Activated naive CD8-positive, alpha-beta T cell treated with anti-CD3 and anti-CD28 coated beads for 36 hours (primary cell): ENCODE measurements around the gene RAB38. TPM values are rescaled to one million over a fixed set of nuclear protein-coding genes. Genes with fewer than 3 reads are reported as not detected.

Source experiments
- DNase-seq: peaks from one replicate; pipeline ENCODE4 v3.0.0; 2021
- H3K27ac Mint-ChIP-seq: one replicate; pipeline ENCODE4 v1.8.0; 2022; ENCODE audit warnings: mild to moderate bottlenecking, moderate library complexity, mixed read lengths
- H3K27me3 Mint-ChIP-seq: one replicate; pipeline ENCODE4 v1.8.0; 2022; ENCODE audit warnings: mild to moderate bottlenecking, mixed read lengths
- H3K36me3 Mint-ChIP-seq: one replicate; pipeline ENCODE4 v1.8.0; 2021; ENCODE audit warnings: mild to moderate bottlenecking, mixed read lengths
- H3K4me1 Mint-ChIP-seq: one replicate; pipeline ENCODE4 v1.8.0; 2021; ENCODE audit warnings: mixed read lengths
- H3K4me3 Mint-ChIP-seq: one replicate; pipeline ENCODE4 v1.8.0; 2022; ENCODE audit warnings: mild to moderate bottlenecking, moderate library complexity, mixed read lengths
- H3K9me3 Mint-ChIP-seq: one replicate; pipeline ENCODE4 v1.8.0; 2022; ENCODE audit warnings: mixed read lengths
- total RNA-seq, 2 experiments: library from RNA; stranded (reverse); gene quantifications; one replicate each; pipeline ENCODE4 v1.2.3, GENCODE V29; 2021

Gene RAB38
- total RNA-seq, 2 experiments from 2014 or later: 20.4 to 21.0 TPM

- H3K36me3 Mint-ChIP-seq: no peaks in the 10 kb centered on the region
- peaks cover 28% of the 10 kb centered on the region for H3K27me3 Mint-ChIP-seq
- DNase-seq: no peak
- H3K9me3 Mint-ChIP-seq: no peaks in the 10 kb centered on the region
- no peak overlapping the region for H3K4me3 Mint-ChIP-seq
- peak overlapping the region; percentile 86 for H3K27ac Mint-ChIP-seq
- peaks cover 45% of the 10 kb centered on the region for H3K4me1 Mint-ChIP-seq
These were observed 4.9 kb upstream of the RAB38 start for GRCh38 chr11:88179971-88180629.

GRCh38 chr11:88179141-88179540, 3.9 kb upstream of the RAB38 start:
- H3K4me3 Mint-ChIP-seq: peak overlapping the region; percentile 5
- no peaks in the 10 kb centered on the region for H3K9me3 Mint-ChIP-seq
- H3K27me3 Mint-ChIP-seq: peaks cover 27% of the 10 kb centered on the region
- H3K4me1 Mint-ChIP-seq: peaks cover 52% of the 10 kb centered on the region
- peak overlapping the region; percentile 86 for H3K27ac Mint-ChIP-seq
- DNase-seq: peak; percentile 54
- H3K36me3 Mint-ChIP-seq: no peaks in the 10 kb centered on the region

- Mint-ChIP-seq H3K27ac (peak overlapping the region; percentile 86), H3K9me3 (no peaks in the 10 kb centered on the region), H3K4me1 (peaks cover 61% of the 10 kb centered on the region), H3K27me3 (peaks cover 19% of the 10 kb centered on the region), H3K36me3 (peaks cover 3% of the 10 kb centered on the region), H3K4me3 (no peak overlapping the region)
- DNase-seq: no peak
These were observed 2.9 kb upstream of the RAB38 start for GRCh38 chr11:88178191-88178590.

- peaks cover 3% of the 10 kb centered on the region for H3K36me3 Mint-ChIP-seq
- peaks cover 14% of the 10 kb centered on the region for H3K27me3 Mint-ChIP-seq
- no peaks in the 10 kb centered on the region for H3K9me3 Mint-ChIP-seq
- H3K4me3 Mint-ChIP-seq: peak overlapping the region; percentile 82
- H3K4me1 Mint-ChIP-seq: peaks cover 62% of the 10 kb centered on the region
- no peak for DNase-seq
- H3K27ac Mint-ChIP-seq: peak overlapping the region; percentile 92
These were observed 379 bp upstream of the RAB38 start for GRCh38 chr11:88175569-88176075.

- no peaks in the 10 kb centered on the region for H3K9me3 Mint-ChIP-seq
- peaks cover 47% of the 10 kb centered on the region for H3K4me1 Mint-ChIP-seq
- peak overlapping the region; percentile 92 for H3K27ac Mint-ChIP-seq
- peak overlapping the region; percentile 82 for H3K4me3 Mint-ChIP-seq
- no peak for DNase-seq
- H3K27me3 Mint-ChIP-seq: peaks cover 14% of the 10 kb centered on the region
- H3K36me3 Mint-ChIP-seq: peaks cover 3% of the 10 kb centered on the region
These were observed 1.3 kb downstream of the RAB38 start for GRCh38 chr11:88173956-88174355.

- Mint-ChIP-seq H3K27ac (no peak overlapping the region), H3K4me1 (peaks cover 31% of the 10 kb centered on the region), H3K27me3 (peaks cover 8% of the 10 kb centered on the region), H3K4me3 (no peak overlapping the region), H3K36me3 (peaks cover 10% of the 10 kb centered on the region), H3K9me3 (no peaks in the 10 kb centered on the region)
- DNase-seq: no peak
These were observed 3.3 kb downstream of the RAB38 start for GRCh38 chr11:88171982-88172381.

GRCh38 chr11:88170673-88171072, 4.6 kb downstream of the RAB38 start:
- Mint-ChIP-seq H3K4me3 (no peak overlapping the region), H3K27me3 (peaks cover under 1% of the 10 kb centered on the region), H3K9me3 (no peaks in the 10 kb centered on the region), H3K36me3 (peaks cover 12% of the 10 kb centered on the region), H3K4me1 (peaks cover 24% of the 10 kb centered on the region), H3K27ac (no peak overlapping the region)
- no peak for DNase-seq

- no peak overlapping the region for H3K4me3 Mint-ChIP-seq
- peaks cover 19% of the 10 kb centered on the region for H3K4me1 Mint-ChIP-seq
- no peaks in the 10 kb centered on the region for H3K27me3 Mint-ChIP-seq
- no peaks in the 10 kb centered on the region for H3K9me3 Mint-ChIP-seq
- no peak for DNase-seq
- H3K36me3 Mint-ChIP-seq: peaks cover 12% of the 10 kb centered on the region
- no peak overlapping the region for H3K27ac Mint-ChIP-seq
These were observed 5.4 kb downstream of the RAB38 start for GRCh38 chr11:88169881-88170280.

GRCh38 chr11:88169471-88169870, 5.8 kb downstream of the RAB38 start:
- H3K4me1 Mint-ChIP-seq: peaks cover 16% of the 10 kb centered on the region
- no peaks in the 10 kb centered on the region for H3K9me3 Mint-ChIP-seq
- H3K27me3 Mint-ChIP-seq: no peaks in the 10 kb centered on the region

GRCh38 chr11:88167853-88168252, 7.4 kb downstream of the RAB38 start:
- Mint-ChIP-seq H3K4me1 (peaks cover 1% of the 10 kb centered on the region), H3K36me3 (peaks cover 11% of the 10 kb centered on the region), H3K27ac (no peak overlapping the region), H3K4me3 (no peak overlapping the region), H3K9me3 (no peaks in the 10 kb centered on the region), H3K27me3 (no peaks in the 10 kb centered on the region)
- no peak for DNase-seq

More at GRCh38 chr11:88169471-88169870, 5.8 kb downstream of the RAB38 start:
- Mint-ChIP-seq H3K36me3 (peaks cover 12% of the 10 kb centered on the region), H3K4me3 (no peak overlapping the region), H3K27ac (no peak overlapping the region)
- no peak for DNase-seq

GRCh38 chr11:88164806-88165585, 10.2 kb downstream of the RAB38 start:
- no peaks in the 10 kb centered on the region for H3K27me3 Mint-ChIP-seq
- peaks cover 2% of the 10 kb centered on the region for H3K9me3 Mint-ChIP-seq
- peaks cover 11% of the 10 kb centered on the region for H3K36me3 Mint-ChIP-seq
- no peak overlapping the region for H3K27ac Mint-ChIP-seq
- H3K4me1 Mint-ChIP-seq: no peaks in the 10 kb centered on the region
- DNase-seq: no peak
- no peak overlapping the region for H3K4me3 Mint-ChIP-seq

- Mint-ChIP-seq H3K4me3 (no peak overlapping the region), H3K27ac (no peak overlapping the region), H3K36me3 (peaks cover 11% of the 10 kb centered on the region), H3K27me3 (no peaks in the 10 kb centered on the region), H3K9me3 (peaks cover 8% of the 10 kb centered on the region), H3K4me1 (no peaks in the 10 kb centered on the region)
- no peak for DNase-seq
These were observed 10.9 kb downstream of the RAB38 start for GRCh38 chr11:88164320-88164719.

- no peak overlapping the region for H3K4me3 Mint-ChIP-seq
- DNase-seq: no peak
- peaks cover 12% of the 10 kb centered on the region for H3K27me3 Mint-ChIP-seq
- H3K9me3 Mint-ChIP-seq: peaks cover 24% of the 10 kb centered on the region
- peaks cover 18% of the 10 kb centered on the region for H3K36me3 Mint-ChIP-seq
- H3K27ac Mint-ChIP-seq: no peak overlapping the region
- peaks cover 2% of the 10 kb centered on the region for H3K4me1 Mint-ChIP-seq
These were observed 17.2 kb downstream of the RAB38 start for GRCh38 chr11:88158081-88158480.

- Mint-ChIP-seq H3K27me3 (peaks cover 12% of the 10 kb centered on the region), H3K9me3 (peaks cover 24% of the 10 kb centered on the region), H3K4me3 (no peak overlapping the region), H3K36me3 (peaks cover 18% of the 10 kb centered on the region), H3K27ac (no peak overlapping the region), H3K4me1 (peaks cover 2% of the 10 kb centered on the region)
- DNase-seq: no peak
These were observed 17.9 kb downstream of the RAB38 start for GRCh38 chr11:88157370-88157769.

- no peak overlapping the region for H3K27ac Mint-ChIP-seq
- no peak for DNase-seq
- H3K36me3 Mint-ChIP-seq: peaks cover 9% of the 10 kb centered on the region
- H3K4me3 Mint-ChIP-seq: no peak overlapping the region
- H3K4me1 Mint-ChIP-seq: no peaks in the 10 kb centered on the region
- peaks cover 3% of the 10 kb centered on the region for H3K9me3 Mint-ChIP-seq
- H3K27me3 Mint-ChIP-seq: peaks cover 8% of the 10 kb centered on the region
These were observed 22.9 kb downstream of the RAB38 start for GRCh38 chr11:88152381-88152780.
